HepG2 (cell line): Measurements from ENCODE around the gene ZCCHC17. TPM values are rescaled to one million over a fixed set of nuclear protein-coding genes. Genes with fewer than 3 reads are reported as not detected.

Experiments
- ATAC-seq: fragments of 200-7000 bp; cut with Tn5 transposase; 3 replicates; pipeline ENCODE4 v1.9.1; 2020; ENCODE audit warnings: mild to moderate bottlenecking, moderate library complexity
- BruUV-seq: library from RNA; stranded (reverse); fragments of 400-500 nt; replicated peaks from 2 replicates; lab custom pipeline; 2021; lab: Mats Ljungman, UMichigan
- CTCF ChIA-PET: fragments of 300-600 bp; formaldehyde crosslinking; extraction: SDS; loops from one replicate; lab custom pipeline; 2021; ENCODE audit warnings: low total read pairs, inconsistent platforms, low intra/inter-chr PET ratio; lab: Yijun Ruan, JAX
- POLR2A ChIA-PET: fragments of 350-600 bp; sonication (Branson Sonifier 250); formaldehyde crosslinking; loops from one replicate; lab custom pipeline; 2020; ENCODE audit warnings: antibody characterized with exemption, inconsistent platforms; lab: Yijun Ruan, JAX
- DNase-seq: peaks from one replicate; pipeline ENCODE4 v3.0.0-alpha.2; 2015; ENCODE audit warnings: low spot score
- FAIRE-seq: peaks from 3 replicates; lab custom pipeline; 2011; peaks lifted over from hg19 to GRCh38; lab: Jason Lieb, UNC
- H2AFZ ChIP-seq: one replicate; pipeline ENCODE4 v1.6.1; 2011; ENCODE audit warnings: low read length, inconsistent platforms
- H3K27ac ChIP-seq: fragments of 300-600 bp; 3 replicates; pipeline ENCODE4 v1.8.0; 2011; ENCODE audit warnings: mixed run types, mild to moderate bottlenecking, mixed read lengths, low read length, inconsistent platforms; ENCODE audit not compliant: insufficient read depth; ENCODE audit errors: extremely low read length
- H3K27me3 ChIP-seq, 2 experiments: fragments of 200-600 bp in 1 of 2; 2 replicates in 1 of 2; 3 replicates in 1 of 2; pipeline versions ENCODE4 v1.6.0 to v1.8.0; 2011; ENCODE audit warnings: low read length in 2 of 2, mild to moderate bottlenecking in 2 of 2, moderate library complexity in 2 of 2, inconsistent platforms in 1 of 2; ENCODE audit not compliant: insufficient read depth in 2 of 2, control insufficient read depth in 1 of 2
- H3K36me3 ChIP-seq, 2 experiments: fragments of 200-600 bp in 1 of 2; replicated peaks in 1 of 2; 2 replicates in 1 of 2; 3 replicates in 1 of 2; pipeline versions ENCODE4 v1.5.1 to v1.8.0; 2011; ENCODE audit warnings: low read length in 2 of 2, inconsistent platforms in 1 of 2; ENCODE audit not compliant: insufficient read depth in 2 of 2, control insufficient read depth in 1 of 2
- H3K4me1 ChIP-seq: 2 replicates; pipeline ENCODE4 v1.5.1; 2012; ENCODE audit warnings: low read length, inconsistent platforms; ENCODE audit not compliant: insufficient read depth
- H3K4me2 ChIP-seq: 2 replicates; pipeline ENCODE4 v1.6.0; 2011; ENCODE audit warnings: low read depth, low read length, inconsistent platforms
- H3K4me3 ChIP-seq, 3 experiments: fragments of 200-600 bp in 1 of 3; sonication (generic), shearing (Covaris generic) in 1 of 3; replicated peaks in 1 of 3; 2 replicates each; pipeline ENCODE4 v1.5.1; 2011 to 2016; ENCODE audit warnings: low read length in 3 of 3, inconsistent platforms in 2 of 3, low read depth in 2 of 3, mild to moderate bottlenecking in 2 of 3, control low read depth in 1 of 3, mixed read lengths in 1 of 3; ENCODE audit not compliant: insufficient read depth in 1 of 3
- H3K79me2 ChIP-seq: one replicate; pipeline ENCODE4 v1.6.1; 2011; ENCODE audit warnings: low read length, inconsistent platforms; ENCODE audit not compliant: insufficient read depth
- H3K9ac ChIP-seq: 2 replicates; pipeline ENCODE4 v1.6.0; 2011; ENCODE audit warnings: mild to moderate bottlenecking, low read depth, low read length, inconsistent platforms; ENCODE audit not compliant: insufficient read depth
- H3K9me3 ChIP-seq: 2 replicates; pipeline ENCODE4 v1.5.1; 2012; ENCODE audit warnings: mild to moderate bottlenecking, low read length
- H4K20me1 ChIP-seq: 2 replicates; pipeline ENCODE4 v1.6.0; 2011; ENCODE audit warnings: inconsistent platforms, mild to moderate bottlenecking, low read length, moderate library complexity; ENCODE audit not compliant: insufficient read depth
- ELF4 ChIP-seq: sonication (generic); formaldehyde crosslinking; IDR thresholded peaks from 2 replicates; pipeline ENCODE4 v1.5.0; 2020; ENCODE audit warnings: missing genetic modification reagents, mild to moderate bottlenecking, moderate library complexity, borderline replicate concordance
- RBAK ChIP-seq: sonication (generic); formaldehyde crosslinking; IDR thresholded peaks from 2 replicates; pipeline ENCODE4 v1.5.1; 2020; ENCODE audit warnings: mild to moderate bottlenecking, missing genetic modification reagents
- TMF1 ChIP-seq: sonication (generic); formaldehyde crosslinking; IDR thresholded peaks from 2 replicates; pipeline ENCODE4 v1.8.1; 2022; ENCODE audit warnings: low read depth, missing genetic modification reagents
- ZNF232 ChIP-seq: sonication (generic); formaldehyde crosslinking; IDR thresholded peaks from 2 replicates; pipeline ENCODE4 v1.4.0; 2020; ENCODE audit warnings: missing genetic modification reagents, borderline replicate concordance
- ZNF335 ChIP-seq: sonication (generic); formaldehyde crosslinking; IDR thresholded peaks from 2 replicates; pipeline ENCODE4 v1.4.0; 2020; ENCODE audit warnings: missing genetic modification reagents
- ZNF407 ChIP-seq: sonication (generic); formaldehyde crosslinking; IDR thresholded peaks from one replicate; pipeline ENCODE4 v1.5.1; 2020; ENCODE audit warnings: mild to moderate bottlenecking, missing genetic modification reagents; ENCODE audit errors: not compliant biosample characterization
- ZNF792 ChIP-seq: IDR thresholded peaks from 2 replicates; pipeline ENCODE4 v1.6.1; 2016
- WGBS: methylation state at CpG from one replicate; pipeline ENCODE4 v1.1.6; 2017; ENCODE audit warnings: low lambda C conversion rate; 5-methylcytosine and 5-hydroxymethylcytosine counted together
- in situ Hi-C: cut with HindIII; loops from 2 replicates; pipeline ENCODE4 v1.10.0; 2017; ENCODE audit warnings: low pct_unique_long_range_greater_than_20kb; ENCODE audit not compliant: extremely low pct_ligation_motif_present
- intact Hi-C: fragments of 100-400 bp; cut with micrococcal nuclease; formaldehyde crosslinking; loops from one replicate; pipeline ENCODE4 v1.10.0; 2022; ENCODE audit not compliant: unreplicated experiment
- polyA plus RNA-seq, 8 experiments: library from polyadenylated mRNA; depleted of rRNA in 3 of 8; stranded (reverse) in 7 of 8; unstranded in 1 of 8; fragments of >200 nt; fragmentation: Illumina TruSeq in 4 of 8; extraction: Trizol in 4 of 8; gene quantifications; 2 replicates each; pipeline versions ENCODE4 v1.2.1 to v1.2.3, GENCODE V29; 2011 to 2016; ENCODE audit warnings: low read depth in 4 of 8, missing spikeins in 1 of 8, mixed read lengths in 1 of 8; ENCODE audit not compliant: insufficient read depth in 1 of 8
- total RNA-seq, 5 experiments: library from RNA; depleted of rRNA; stranded (reverse); fragments of >200 nt; fragmentation: Illumina TruSeq; extraction: Trizol; gene quantifications; 2 replicates each; pipeline ENCODE4 v1.2.3, GENCODE V29; 2016; ENCODE audit warnings: low read depth in 1 of 5

ZCCHC17 gene
- total and polyA plus RNA-seq, 2 of the 13 experiments (the other 11 are each of a cell fraction or from before 2014, with no cell fraction given) = 20.5 to 53.0 TPM

- BruUV-seq = no TSS peak
- no peak overlapping the region for H3K9ac ChIP-seq
- 92% methylated on average over 2 of the region's 4 CpGs for WGBS
- FAIRE-seq (no peak), DNase-seq (no peak), ATAC-seq (no peak)
- H3K4me2 ChIP-seq = no peak overlapping the region
- ChIA-PET POLR2A (interaction anchor here (0.5 kb wide), 1 partner anchor 116 kb away, joined by 3 read pairs; no protein-coding TSS in a partner anchor), CTCF (no interaction called here)
- no peaks in the 10 kb centered on the region for H3K9me3 ChIP-seq
- 0 out of 5 replicates have a peak, but pooled peaks cover 0 to 10% of the 10 kb centered on the region in 2 experiments for H3K27me3 ChIP-seq
- no peaks in the 10 kb centered on the region for H3K79me2 ChIP-seq
- intact Hi-C loops (no loop called here), in situ Hi-C loops (no loop called here)
- no peaks in the 10 kb centered on the region for H4K20me1 ChIP-seq
- no peaks in the 10 kb centered on the region for H3K36me3 ChIP-seq
- H3K27ac ChIP-seq = no peak overlapping the region
- no peak overlapping the region for H3K4me3 ChIP-seq
- no peak overlapping the region for H2AFZ ChIP-seq
- no peak for TF ChIP-seq RBAK
- no peak for TF ChIP-seq ZNF407 (CRISPR knock-in tag)
- no peak for TF ChIP-seq ZNF792 (CRISPR knock-in tag)
- no peak for TF ChIP-seq ZNF335 (CRISPR knock-in tag)
- no peak for TF ChIP-seq TMF1 (CRISPR knock-in tag)
- no peak for TF ChIP-seq ELF4 (CRISPR knock-in tag)
- TF ChIP-seq ZNF232 (CRISPR knock-in tag) = no peak
- H3K4me1 ChIP-seq = no peaks in the 10 kb centered on the region
These were observed 48.6 kb upstream of the ZCCHC17 start for GRCh38 chr1:31248276-31248675.
